Urothelium cell line (cell line): ENCODE results near the gene FADS6.

ENCODE experiments used
- DNase-seq: peaks from one replicate; pipeline ENCODE4 v3.0.0; 2011; ENCODE audit warnings: low spot score, mixed read lengths
- FAIRE-seq: peaks from 2 replicates; lab custom pipeline; 2011; peaks lifted over from hg19 to GRCh38; lab: Jason Lieb, UNC

Gene FADS6, protein sequence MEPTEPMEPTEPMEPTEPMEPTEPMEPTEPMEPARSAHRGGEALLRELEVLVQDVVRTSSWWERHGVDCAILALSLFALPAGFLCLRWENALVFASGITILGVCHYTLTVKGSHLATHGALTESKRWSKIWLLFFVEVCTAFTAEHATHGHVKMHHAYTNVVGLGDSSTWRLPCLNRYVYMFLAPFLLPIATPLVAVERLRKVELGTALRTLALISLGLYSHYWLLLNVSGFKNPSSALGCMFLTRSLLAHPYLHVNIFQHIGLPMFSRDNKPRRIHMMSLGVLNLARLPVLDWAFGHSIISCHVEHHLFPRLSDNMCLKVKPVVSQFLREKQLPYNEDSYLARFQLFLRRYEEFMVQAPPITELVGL

DNA sequence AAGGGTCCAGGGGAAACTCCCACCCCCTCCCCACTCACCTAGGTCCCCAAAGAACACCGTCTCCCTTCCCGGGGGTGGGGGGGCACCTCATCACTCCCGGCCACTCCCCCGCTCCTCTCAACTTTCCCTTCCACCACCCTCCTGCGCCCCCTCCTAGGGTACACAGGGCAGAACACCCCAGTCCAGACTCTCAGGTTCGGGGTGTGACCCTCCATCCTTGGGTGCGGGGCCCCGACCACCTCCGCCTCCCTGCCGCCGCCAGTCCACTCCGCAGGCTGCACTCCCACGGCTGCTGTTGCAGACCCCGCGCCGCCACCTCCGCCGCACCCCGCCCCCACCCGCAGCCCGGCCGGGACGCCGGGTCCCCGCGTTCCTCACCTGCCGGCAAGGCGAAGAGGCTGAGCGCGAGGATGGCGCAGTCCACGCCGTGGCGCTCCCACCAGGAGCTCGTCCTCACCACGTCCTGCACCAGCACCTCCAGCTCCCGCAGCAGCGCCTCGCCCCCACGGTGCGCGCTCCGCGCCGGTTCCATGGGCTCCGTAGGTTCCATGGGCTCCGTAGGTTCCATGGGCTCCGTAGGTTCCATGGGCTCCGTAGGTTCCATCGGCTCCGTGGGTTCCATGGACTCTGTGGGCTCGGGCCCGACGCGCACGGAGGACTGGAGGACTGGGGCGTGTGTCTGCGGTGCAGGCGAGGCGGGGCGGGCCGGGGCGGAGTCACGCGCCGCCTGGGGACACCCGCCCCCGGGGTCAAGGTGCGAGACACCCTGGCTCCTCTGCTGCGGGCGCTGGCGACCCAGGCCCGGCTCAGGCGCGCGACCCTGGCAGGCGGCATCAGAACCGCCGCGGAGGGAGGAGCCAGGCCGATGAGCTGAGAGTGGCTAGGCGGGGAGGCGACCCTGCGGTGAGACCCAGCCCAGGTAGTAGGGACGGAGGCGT, at the start of gene FADS6:
FADS6 (minus strand) TSS at position 660 of the 938 bp plus-strand sequence; CDS start at position 622, 38 bp downstream.
- no peak for FAIRE-seq

GRCh38 chr17:74941128-74941725, 47.8 kb upstream of the FADS6 start:
- FAIRE-seq, result no peak
- DNase-seq, result no peak

More for the DNA sequence above, at the start of gene FADS6:
- no peak for DNase-seq

DNA sequence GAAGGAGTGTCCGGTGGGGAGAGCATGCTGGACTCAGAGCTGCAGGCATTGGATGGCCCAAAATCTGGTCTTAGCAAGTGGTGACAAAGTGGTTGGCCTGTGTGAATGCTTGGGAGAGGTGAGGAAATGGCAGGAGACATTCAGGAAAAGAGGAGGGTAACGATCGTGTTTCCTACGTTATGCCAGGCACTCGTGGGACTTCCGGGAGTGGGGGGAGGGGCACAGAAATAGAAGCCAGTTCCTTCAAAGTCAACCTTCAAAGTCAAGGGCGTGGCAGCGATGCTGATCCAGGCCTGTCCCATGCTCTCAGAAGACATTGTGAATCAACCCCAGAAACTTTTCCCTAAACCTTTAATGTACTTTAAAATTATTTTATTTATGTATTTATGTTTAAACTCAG, 46.1 kb upstream of the FADS6 start:
- no peak for FAIRE-seq

GRCh38 chr17:74938194-74938950, 44.9 kb upstream of the FADS6 start:
- DNase-seq (no peak), FAIRE-seq (peak; percentile 23)

More for the DNA sequence above, 46.1 kb upstream of the FADS6 start:
- DNase-seq, result no peak

GRCh38 chr17:74937064-74938051, 43.9 kb upstream of the FADS6 start:
- DNase-seq (no peak), FAIRE-seq (no peak)

GRCh38 chr17:74936470-74936799, 43.0 kb upstream of the FADS6 start:
- FAIRE-seq, result no peak
- no peak for DNase-seq

GRCh38 chr17:74935585-74936469, 42.4 kb upstream of the FADS6 start, which contains the start of gene OTOP3:
TSS of gene OTOP3 (plus strand) at chr17:74935898. CDS start at chr17:74935922, 24 bp downstream.
- FAIRE-seq (no peak), DNase-seq (no peak)

DNA sequence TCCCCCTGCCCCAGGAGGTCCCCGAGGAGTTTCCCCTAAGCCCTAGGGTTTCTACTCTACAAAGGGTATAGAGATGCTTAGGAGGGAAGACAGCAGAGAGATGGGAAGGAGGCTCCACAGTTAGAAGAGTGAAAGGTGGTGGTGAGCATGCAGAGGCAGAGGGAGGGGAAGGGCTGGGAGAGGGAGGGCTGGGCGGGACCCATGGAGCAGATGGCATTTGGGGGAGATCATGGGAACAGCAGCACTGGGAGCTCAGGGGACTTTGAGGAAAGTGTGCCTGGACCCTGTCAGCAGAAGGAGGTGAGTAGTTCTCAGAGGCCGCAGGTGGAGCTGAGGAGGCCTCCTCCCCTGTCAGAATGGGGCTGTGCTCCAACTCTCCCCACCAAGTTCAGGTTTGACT, 41.6 kb upstream of the FADS6 start:
- FAIRE-seq (no peak), DNase-seq (no peak)

DNA sequence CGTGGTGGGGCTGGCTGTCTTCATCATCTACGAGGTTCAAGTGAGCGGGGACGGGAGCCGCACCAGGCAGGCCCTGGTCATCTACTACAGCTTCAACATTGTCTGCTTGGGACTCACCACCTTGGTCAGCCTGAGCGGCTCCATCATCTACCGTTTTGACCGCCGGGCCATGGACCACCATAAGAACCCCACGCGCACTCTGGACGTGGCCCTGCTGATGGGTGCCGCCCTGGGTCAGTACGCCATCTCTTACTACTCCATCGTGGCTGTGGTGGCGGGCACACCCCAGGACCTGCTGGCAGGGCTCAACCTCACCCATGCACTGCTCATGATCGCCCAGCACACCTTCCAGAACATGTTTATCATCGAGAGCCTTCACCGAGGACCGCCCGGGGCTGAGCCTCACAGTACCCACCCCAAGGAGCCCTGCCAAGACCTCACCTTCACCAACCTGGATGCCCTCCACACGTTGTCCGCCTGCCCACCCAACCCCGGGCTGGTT, 37.2 kb upstream of the FADS6 start:
- FAIRE-seq (no peak), DNase-seq (no peak)

DNA sequence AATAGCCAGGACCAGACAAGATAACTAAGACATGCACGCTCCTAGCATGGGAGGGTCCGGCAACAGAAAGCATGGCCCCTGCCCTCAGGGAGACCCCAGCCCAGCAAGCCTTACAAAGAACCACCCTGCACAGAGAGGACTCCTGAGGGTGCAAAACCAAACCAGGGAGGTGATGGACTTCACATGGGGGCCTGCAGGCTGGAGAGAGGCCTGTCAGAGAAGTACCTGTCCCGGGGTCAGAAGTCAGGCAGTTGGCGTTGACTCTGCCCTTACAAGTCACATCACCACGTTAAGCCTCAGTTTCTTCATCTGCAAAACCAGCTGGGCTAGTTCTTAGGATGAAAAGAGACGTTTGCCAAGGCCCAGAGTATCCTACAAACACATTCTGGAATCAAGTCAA, 35.4 kb upstream of the FADS6 start:
- no peak for FAIRE-seq
- DNase-seq, result no peak

GRCh38 chr17:74925242-74925641, 31.8 kb upstream of the FADS6 start:
- FAIRE-seq, result peak; percentile 63
- no peak for DNase-seq

- FAIRE-seq (peak; percentile 68), DNase-seq (no peak)
Measured at GRCh38 chr17:74924250-74924948, 31.0 kb upstream of the FADS6 start, which contains the start of gene OTOP2. TSS of gene OTOP2 (plus strand) at chr17:74924273. CDS start at chr17:74924633, 360 bp downstream.

DNA sequence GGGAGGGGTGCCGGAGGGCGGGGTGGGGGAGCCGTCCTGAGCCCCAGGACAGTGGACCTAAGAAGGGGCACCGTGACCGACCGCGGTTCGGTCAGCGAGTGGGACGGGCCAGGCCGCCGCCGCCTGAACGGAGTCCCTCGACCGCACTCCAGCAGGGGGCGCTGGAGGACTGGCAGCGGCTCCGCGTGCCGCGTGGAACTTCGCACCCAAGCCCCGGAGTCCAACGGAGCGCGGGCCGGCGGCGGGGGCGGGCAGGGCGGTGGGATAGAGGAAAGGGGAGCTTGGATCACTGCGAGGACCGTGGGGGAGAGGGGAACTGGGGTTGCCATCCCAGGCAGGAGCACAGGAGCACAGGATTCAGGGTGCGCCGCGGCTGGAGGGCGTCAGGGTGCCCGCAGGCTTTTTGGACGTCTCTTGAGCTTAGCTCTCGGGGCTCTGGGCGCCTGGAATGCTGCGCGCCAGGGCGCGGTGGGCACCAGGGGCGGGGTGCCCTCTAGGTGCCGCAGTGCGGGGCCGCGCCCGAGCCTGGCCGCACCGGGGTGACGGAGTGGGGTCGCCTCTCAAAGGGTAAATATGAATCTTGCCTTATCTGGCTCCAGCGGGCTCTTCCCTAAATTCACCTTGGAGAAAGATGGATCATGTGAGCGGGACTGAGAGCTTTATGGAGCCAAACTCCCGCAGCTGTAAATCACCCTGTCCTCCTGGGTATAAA, 30.3 kb upstream of the FADS6 start:
- DNase-seq (peak; percentile 90), FAIRE-seq (peak; percentile 84)

GRCh38 chr17:74922694-74923537, 29.5 kb upstream of the FADS6 start, which contains the start of gene USH1G:
TSS of gene USH1G (minus strand) at chr17:74923255. CDS start at chr17:74923073, 182 bp downstream.
- DNase-seq (peak; percentile 84), FAIRE-seq (no peak)

GRCh38 chr17:74922172-74922571, 28.7 kb upstream of the FADS6 start:
- DNase-seq (no peak), FAIRE-seq (no peak)

- FAIRE-seq (no peak), DNase-seq (no peak)
Measured at GRCh38 chr17:74921769-74922168, 28.3 kb upstream of the FADS6 start.
